K562 (cell line): Measurements from ENCODE around the gene EPS8L1.

ENCODE experiments used
- CHD1 ChIP-seq: fragments of 200-600 bp; sonication (generic); IDR thresholded peaks from one replicate; pipeline ENCODE4 v1.6.1; 2012; ENCODE audit warnings: mild to moderate bottlenecking, moderate library complexity, low read length, inconsistent platforms
- EP300 ChIP-seq: IDR thresholded peaks from 2 replicates; pipeline ENCODE4 v1.6.1; 2012; ENCODE audit warnings: low read length, improper control_type of control experiment
- GABPA ChIP-seq: fragments of 200-800 bp; sonication (Bioruptor generic); conservative IDR thresholded peaks from 2 replicates; pipeline ENCODE4 v1.6.1; 2016; ENCODE audit warnings: low read depth, missing genetic modification characterization, missing compliant biosample characterization
- POLR2A ChIP-seq: fragments of 450-650 bp; conservative IDR thresholded peaks from 2 replicates; pipeline ENCODE4 v1.6.1; 2016
- RNF2 ChIP-seq: sonication (generic); IDR thresholded peaks from 2 replicates; pipeline ENCODE4 v1.6.1; 2016
- TOE1 ChIP-seq, 2 experiments: fragments of 450-650 bp in 1 of 2; sonication (generic) in 1 of 2; formaldehyde crosslinking in 1 of 2; IDR thresholded peaks; 2 replicates each; pipeline versions ENCODE4 v1.7.1 to v1.8.0; 2016 to 2022; ENCODE audit warnings: borderline replicate concordance in 2 of 2, mild to moderate bottlenecking in 2 of 2, antibody characterized with exemption in 1 of 2, inconsistent platforms in 1 of 2, low read depth in 1 of 2, missing genetic modification reagents in 1 of 2, moderate library complexity in 1 of 2
- YY1 ChIP-seq, 3 experiments: IDR thresholded peaks; 2 replicates each; pipeline ENCODE4 v1.6.1; 2011; ENCODE audit warnings: low read length in 2 of 3, mild to moderate bottlenecking in 2 of 3, moderate library complexity in 2 of 3, borderline replicate concordance in 1 of 3, control low read depth in 1 of 3, low read depth in 1 of 3; ENCODE audit not compliant: insufficient read depth in 3 of 3, insufficient replicate concordance in 2 of 3, control insufficient read depth in 1 of 3, insufficient read length in 1 of 3; ENCODE audit errors: extremely low read depth in 1 of 3
- TF ChIP-seq, protein P1 (sequence below): fragments of 150-350 bp; conservative IDR thresholded peaks from 2 replicates; pipeline ENCODE4 v1.6.1; 2014; ENCODE audit warnings: low read length
- TF ChIP-seq, protein P2 (sequence below), 3 experiments: IDR thresholded peaks in 2 of 3; conservative IDR thresholded peaks in 1 of 3; 2 replicates each; pipeline ENCODE4 v1.5.1; 2011 to 2012; ENCODE audit warnings: low read length in 3 of 3, mild to moderate bottlenecking in 3 of 3, control low read depth in 2 of 3, improper control_type of control experiment in 1 of 3, inconsistent platforms in 1 of 3, low read depth in 1 of 3, mixed read lengths in 1 of 3, moderate library complexity in 1 of 3; ENCODE audit not compliant: insufficient read depth in 2 of 3
- TF ChIP-seq, protein P3 (sequence below): sonication (generic); formaldehyde crosslinking; IDR thresholded peaks from 2 replicates; pipeline ENCODE4 v1.9.0; 2022; ENCODE audit warnings: mild to moderate bottlenecking, missing genetic modification reagents
- TF ChIP-seq, protein P4 (sequence below): fragments of 250-450 bp; sonication (Bioruptor Pico); IDR thresholded peaks from 2 replicates; pipeline ENCODE4 v1.8.0; 2022; ENCODE audit warnings: inconsistent platforms, mild to moderate bottlenecking, moderate library complexity, borderline replicate concordance

DNA sequence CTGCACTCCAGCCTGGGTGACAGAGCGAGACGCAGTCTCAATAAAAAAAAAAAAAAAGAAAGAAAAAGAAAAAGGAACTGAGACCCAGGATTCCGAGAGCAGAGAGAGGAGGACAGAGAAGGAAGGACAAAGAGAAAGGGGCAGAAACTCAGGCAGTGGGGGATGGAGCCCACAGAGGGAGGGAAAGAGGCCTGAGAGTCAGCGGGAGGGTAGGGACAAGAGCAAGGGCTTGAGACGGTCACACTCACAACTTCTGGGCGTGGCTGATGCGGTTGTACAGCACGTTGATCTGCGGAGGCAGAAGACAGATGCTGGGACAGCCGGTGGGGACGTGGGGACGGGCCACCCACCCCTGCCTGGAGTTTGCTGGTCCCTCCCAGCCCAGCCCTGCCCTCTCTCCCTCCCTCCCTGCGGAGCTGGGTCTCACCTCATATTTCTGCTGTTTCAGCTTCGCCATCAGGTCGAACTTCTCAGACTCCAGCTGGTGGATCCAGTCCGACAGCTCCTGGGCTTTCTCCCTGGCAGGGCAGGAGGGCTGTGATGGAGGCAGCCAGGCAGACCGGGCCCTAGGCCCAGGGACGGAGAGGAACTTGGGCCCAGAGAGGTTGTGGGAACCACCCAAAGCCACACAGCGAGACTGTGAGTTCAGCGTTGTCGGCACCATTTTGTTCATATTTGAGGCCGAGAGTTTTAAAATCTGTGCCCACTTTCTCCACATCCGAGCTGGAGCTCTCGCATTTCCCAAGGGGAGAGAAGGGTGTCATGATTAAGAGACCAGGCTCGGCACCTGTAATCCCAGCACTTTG, 58.2 kb downstream of the EPS8L1 start:
- TF ChIP-seq, protein P1, sequence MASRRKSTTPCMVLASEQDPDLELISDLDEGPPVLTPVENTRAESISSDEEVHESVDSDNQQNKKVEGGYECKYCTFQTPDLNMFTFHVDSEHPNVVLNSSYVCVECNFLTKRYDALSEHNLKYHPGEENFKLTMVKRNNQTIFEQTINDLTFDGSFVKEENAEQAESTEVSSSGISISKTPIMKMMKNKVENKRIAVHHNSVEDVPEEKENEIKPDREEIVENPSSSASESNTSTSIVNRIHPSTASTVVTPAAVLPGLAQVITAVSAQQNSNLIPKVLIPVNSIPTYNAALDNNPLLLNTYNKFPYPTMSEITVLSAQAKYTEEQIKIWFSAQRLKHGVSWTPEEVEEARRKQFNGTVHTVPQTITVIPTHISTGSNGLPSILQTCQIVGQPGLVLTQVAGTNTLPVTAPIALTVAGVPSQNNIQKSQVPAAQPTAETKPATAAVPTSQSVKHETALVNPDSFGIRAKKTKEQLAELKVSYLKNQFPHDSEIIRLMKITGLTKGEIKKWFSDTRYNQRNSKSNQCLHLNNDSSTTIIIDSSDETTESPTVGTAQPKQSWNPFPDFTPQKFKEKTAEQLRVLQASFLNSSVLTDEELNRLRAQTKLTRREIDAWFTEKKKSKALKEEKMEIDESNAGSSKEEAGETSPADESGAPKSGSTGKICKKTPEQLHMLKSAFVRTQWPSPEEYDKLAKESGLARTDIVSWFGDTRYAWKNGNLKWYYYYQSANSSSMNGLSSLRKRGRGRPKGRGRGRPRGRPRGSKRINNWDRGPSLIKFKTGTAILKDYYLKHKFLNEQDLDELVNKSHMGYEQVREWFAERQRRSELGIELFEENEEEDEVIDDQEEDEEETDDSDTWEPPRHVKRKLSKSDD: no peak
- TF ChIP-seq, protein P2, sequence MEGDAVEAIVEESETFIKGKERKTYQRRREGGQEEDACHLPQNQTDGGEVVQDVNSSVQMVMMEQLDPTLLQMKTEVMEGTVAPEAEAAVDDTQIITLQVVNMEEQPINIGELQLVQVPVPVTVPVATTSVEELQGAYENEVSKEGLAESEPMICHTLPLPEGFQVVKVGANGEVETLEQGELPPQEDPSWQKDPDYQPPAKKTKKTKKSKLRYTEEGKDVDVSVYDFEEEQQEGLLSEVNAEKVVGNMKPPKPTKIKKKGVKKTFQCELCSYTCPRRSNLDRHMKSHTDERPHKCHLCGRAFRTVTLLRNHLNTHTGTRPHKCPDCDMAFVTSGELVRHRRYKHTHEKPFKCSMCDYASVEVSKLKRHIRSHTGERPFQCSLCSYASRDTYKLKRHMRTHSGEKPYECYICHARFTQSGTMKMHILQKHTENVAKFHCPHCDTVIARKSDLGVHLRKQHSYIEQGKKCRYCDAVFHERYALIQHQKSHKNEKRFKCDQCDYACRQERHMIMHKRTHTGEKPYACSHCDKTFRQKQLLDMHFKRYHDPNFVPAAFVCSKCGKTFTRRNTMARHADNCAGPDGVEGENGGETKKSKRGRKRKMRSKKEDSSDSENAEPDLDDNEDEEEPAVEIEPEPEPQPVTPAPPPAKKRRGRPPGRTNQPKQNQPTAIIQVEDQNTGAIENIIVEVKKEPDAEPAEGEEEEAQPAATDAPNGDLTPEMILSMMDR (IDR thresholded peaks at IDR 0.05 in 2 of 3, conservative IDR thresholded peaks at IDR 0.05 in 1 of 3; ENCODE audit: insufficient read depth in 2 of 3, low read depth in 1 of 3, low read length in 3 of 3): no peak
- no peak for TF ChIP-seq EP300
- no peak for TF ChIP-seq POLR2A
- TF ChIP-seq GABPA (tag): no peak
- no peak for TF ChIP-seq YY1 (IDR thresholded peaks at IDR 0.05; ENCODE audit: borderline replicate concordance in 1 of 3, control insufficient read depth in 1 of 3, extremely low read depth in 1 of 3, insufficient read depth in 3 of 3, insufficient read length in 1 of 3, insufficient replicate concordance in 2 of 3, low read depth in 1 of 3, low read length in 2 of 3)
- no peak for TF ChIP-seq CHD1
- TF ChIP-seq, protein P3, sequence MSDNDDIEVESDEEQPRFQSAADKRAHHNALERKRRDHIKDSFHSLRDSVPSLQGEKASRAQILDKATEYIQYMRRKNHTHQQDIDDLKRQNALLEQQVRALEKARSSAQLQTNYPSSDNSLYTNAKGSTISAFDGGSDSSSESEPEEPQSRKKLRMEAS: no peak
- TF ChIP-seq RNF2: no peak
- TF ChIP-seq TOE1 (IDR thresholded peaks at IDR 0.05; ENCODE audit: borderline replicate concordance): no peak
- TF ChIP-seq TOE1 (CRISPR knock-in tag; IDR thresholded peaks at IDR 0.05; ENCODE audit: borderline replicate concordance, low read depth): no peak
- TF ChIP-seq, protein P4, sequence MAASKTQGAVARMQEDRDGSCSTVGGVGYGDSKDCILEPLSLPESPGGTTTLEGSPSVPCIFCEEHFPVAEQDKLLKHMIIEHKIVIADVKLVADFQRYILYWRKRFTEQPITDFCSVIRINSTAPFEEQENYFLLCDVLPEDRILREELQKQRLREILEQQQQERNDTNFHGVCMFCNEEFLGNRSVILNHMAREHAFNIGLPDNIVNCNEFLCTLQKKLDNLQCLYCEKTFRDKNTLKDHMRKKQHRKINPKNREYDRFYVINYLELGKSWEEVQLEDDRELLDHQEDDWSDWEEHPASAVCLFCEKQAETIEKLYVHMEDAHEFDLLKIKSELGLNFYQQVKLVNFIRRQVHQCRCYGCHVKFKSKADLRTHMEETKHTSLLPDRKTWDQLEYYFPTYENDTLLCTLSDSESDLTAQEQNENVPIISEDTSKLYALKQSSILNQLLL (CRISPR knock-in tag): no peak
